Measurements from ENCODE around the gene GP1BB. TPM values are rescaled to one million over a fixed set of nuclear protein-coding genes. Genes with fewer than 3 reads are reported as not detected.

GP1BB gene
- total and polyA plus RNA-seq, 2 experiments from 2014 or later, result 4.9 to 10.2 TPM

DNA sequence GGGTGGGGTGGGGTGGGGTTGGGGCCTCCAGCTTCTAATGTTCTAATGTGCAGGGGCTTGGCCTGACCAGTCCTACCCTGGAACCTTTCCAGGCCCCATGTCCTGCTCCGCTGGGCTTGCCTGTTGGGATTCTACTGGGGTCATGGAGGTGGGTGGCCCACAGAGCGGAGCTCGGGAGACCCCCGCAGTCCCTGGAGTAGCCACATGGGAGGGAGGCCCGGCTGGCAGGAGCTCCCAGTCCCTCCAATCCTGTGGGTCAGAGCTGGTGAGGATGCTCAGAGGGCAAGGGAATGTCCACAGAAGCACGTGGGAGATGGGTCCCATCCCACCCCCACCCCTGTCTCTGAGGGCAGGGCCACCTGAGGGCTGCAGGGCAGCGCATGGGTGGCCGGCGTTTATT, 6.2 kb upstream of the GP1BB start:
- H3K9me2 ChIP-seq (ENCODE audit: insufficient read depth), result no peaks in the 10 kb centered on the region
- no peaks in the 10 kb centered on the region for H3K36me3 ChIP-seq (ENCODE audit: low read depth)
- H3K27me3 ChIP-seq (replicated peaks; ENCODE audit: insufficient read depth), result no peaks in the 10 kb centered on the region
- no peak overlapping the region for H3K9ac ChIP-seq
- no peaks in the 10 kb centered on the region for H3K9me3 ChIP-seq (ENCODE audit: low read depth)
- 92 to 95% methylated on average over 8 to 9 of the region's 9 CpGs for WGBS, 2 experiments (ENCODE audit: low coverage in 1 of 2, low lambda C conversion rate in 2 of 2, missing lambda C conversion rate in 2 of 2)
- H2AFZ ChIP-seq, result no peak overlapping the region
- H3K4me3 ChIP-seq, result no peak overlapping the region
- H3F3A ChIP-seq (ENCODE audit: insufficient read depth), result no peaks in the 10 kb centered on the region
- no peak for TF ChIP-seq EZH2phosphoT487 (IDR thresholded peaks at IDR 0.05; ENCODE audit: insufficient read depth, low read depth)
- TF ChIP-seq EZH2 (IDR thresholded peaks at IDR 0.05; ENCODE audit: insufficient read depth, poor library complexity, severe bottlenecking), result no peak
- H3K79me2 ChIP-seq (ENCODE audit: insufficient read depth), result no peaks in the 10 kb centered on the region
- DNase-seq, result no peak
- H3K27ac ChIP-seq, result no peak overlapping the region
- H3K4me2 ChIP-seq (ENCODE audit: unreplicated experiment), result no peak overlapping the region
- no peaks in the 10 kb centered on the region for H3K4me1 ChIP-seq (ENCODE audit: insufficient read depth)
- no peaks in the 10 kb centered on the region for H4K20me1 ChIP-seq (ENCODE audit: insufficient read depth)
- in situ Hi-C loops (cut with MboI), result no loop called here

DNA sequence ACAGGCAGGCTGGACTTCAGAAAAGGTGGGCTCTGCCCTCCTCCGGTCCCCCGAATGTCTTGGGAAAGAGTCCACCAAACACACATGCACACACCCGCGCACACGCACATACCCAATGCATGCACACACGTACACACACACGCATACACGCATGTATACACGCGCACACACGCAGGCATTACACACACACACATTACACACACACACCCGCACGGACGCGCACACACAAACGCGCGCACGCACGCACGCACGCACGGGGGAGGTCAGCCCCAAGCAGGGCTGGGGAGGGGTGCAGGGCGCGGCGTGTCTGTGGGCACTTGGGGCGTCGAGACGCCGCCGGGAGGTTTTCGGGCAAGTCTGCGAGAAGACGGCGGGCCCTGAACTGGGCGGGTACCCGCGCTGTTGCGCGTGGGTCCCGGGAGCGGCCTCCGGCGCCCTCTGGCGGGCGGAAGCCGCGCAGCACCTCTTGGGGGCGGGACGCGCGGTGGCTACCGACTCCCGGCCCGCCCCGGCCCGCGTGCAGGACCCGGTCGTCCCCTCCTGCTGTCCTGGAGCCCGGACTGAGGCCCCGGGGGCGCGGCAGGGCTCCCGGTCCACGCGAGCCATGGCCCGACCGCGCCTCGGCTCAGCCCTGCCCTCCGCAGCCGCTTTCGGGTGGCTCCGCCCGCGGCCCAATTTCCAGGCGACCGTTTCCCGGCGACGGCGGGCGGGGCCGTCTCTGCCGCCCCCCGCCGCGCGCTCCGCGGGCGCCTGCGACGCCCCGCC, 5.5 kb upstream of the GP1BB start:
- H3K4me2 ChIP-seq (ENCODE audit: unreplicated experiment), result peak overlapping the region; percentile 76
- peak overlapping the region; percentile 73 for H3K4me3 ChIP-seq
- no peak overlapping the region for H3K27ac ChIP-seq
- WGBS, 2 experiments (ENCODE audit: low coverage in 1 of 2, low lambda C conversion rate in 2 of 2, missing lambda C conversion rate in 2 of 2), result 11 to 12% methylated on average over 58 to 61 of the region's 96 CpGs
- no peaks in the 10 kb centered on the region for H3K27me3 ChIP-seq (replicated peaks; ENCODE audit: insufficient read depth)
- H3K9me2 ChIP-seq (ENCODE audit: insufficient read depth), result no peaks in the 10 kb centered on the region
- no peaks in the 10 kb centered on the region for H3K4me1 ChIP-seq (ENCODE audit: insufficient read depth)
- H3K36me3 ChIP-seq (ENCODE audit: low read depth), result no peaks in the 10 kb centered on the region
- no peaks in the 10 kb centered on the region for H3K9me3 ChIP-seq (ENCODE audit: low read depth)
- H4K20me1 ChIP-seq (ENCODE audit: insufficient read depth), result no peaks in the 10 kb centered on the region
- H3K9ac ChIP-seq, result peak overlapping the region; percentile 75
- H3K79me2 ChIP-seq (ENCODE audit: insufficient read depth), result no peaks in the 10 kb centered on the region
- peak overlapping the region; percentile 76 for H2AFZ ChIP-seq
- no peak for TF ChIP-seq EZH2phosphoT487 (IDR thresholded peaks at IDR 0.05; ENCODE audit: insufficient read depth, low read depth)
- peak; percentile 84 for DNase-seq
- no peaks in the 10 kb centered on the region for H3F3A ChIP-seq (ENCODE audit: insufficient read depth)
- in situ Hi-C loops (cut with MboI), result no loop called here

- peak overlapping the region; percentile 76 for H2AFZ ChIP-seq
- no peak for TF ChIP-seq EZH2phosphoT487 (IDR thresholded peaks at IDR 0.05; ENCODE audit: insufficient read depth, low read depth)
- TF ChIP-seq EZH2 (IDR thresholded peaks at IDR 0.05; ENCODE audit: insufficient read depth, poor library complexity, severe bottlenecking), result no peak
- peak; percentile 37 for DNase-seq
- WGBS, 2 experiments (ENCODE audit: low coverage in 1 of 2, low lambda C conversion rate in 2 of 2, missing lambda C conversion rate in 2 of 2), result 1 to 4% methylated on average over 25 to 49 of the region's 70 CpGs
- H3K4me2 ChIP-seq (ENCODE audit: unreplicated experiment), result peak overlapping the region; percentile 76
- no peaks in the 10 kb centered on the region for H3K4me1 ChIP-seq (ENCODE audit: insufficient read depth)
- H3K79me2 ChIP-seq (ENCODE audit: insufficient read depth), result no peaks in the 10 kb centered on the region
- no peaks in the 10 kb centered on the region for H4K20me1 ChIP-seq (ENCODE audit: insufficient read depth)
- H3K9me3 ChIP-seq (ENCODE audit: low read depth), result no peaks in the 10 kb centered on the region
- no peak overlapping the region for H3K27ac ChIP-seq
- H3K27me3 ChIP-seq (replicated peaks; ENCODE audit: insufficient read depth), result no peaks in the 10 kb centered on the region
- in situ Hi-C loops (cut with MboI), result no loop called here
- H3K4me3 ChIP-seq, result peak overlapping the region; percentile 73
- no peaks in the 10 kb centered on the region for H3K36me3 ChIP-seq (ENCODE audit: low read depth)
- H3F3A ChIP-seq (ENCODE audit: insufficient read depth), result no peaks in the 10 kb centered on the region
- no peaks in the 10 kb centered on the region for H3K9me2 ChIP-seq (ENCODE audit: insufficient read depth)
- peak overlapping the region; percentile 75 for H3K9ac ChIP-seq
These were observed 4.8 kb upstream of the GP1BB start for GRCh38 chr22:19718456-19719049.

- H3K36me3 ChIP-seq (ENCODE audit: low read depth), result no peaks in the 10 kb centered on the region
- H4K20me1 ChIP-seq (ENCODE audit: insufficient read depth), result no peaks in the 10 kb centered on the region
These were observed 4.3 kb upstream of the GP1BB start for GRCh38 chr22:19719050-19719482.

More at GRCh38 chr22:19719050-19719482, 4.3 kb upstream of the GP1BB start:
- Histone ChIP-seq H3K4me1 (ENCODE audit: insufficient read depth) (no peaks in the 10 kb centered on the region), H3K27ac (no peak overlapping the region), H3K9me2 (ENCODE audit: insufficient read depth) (no peaks in the 10 kb centered on the region), H3K27me3 (replicated peaks; ENCODE audit: insufficient read depth) (no peaks in the 10 kb centered on the region), H3K9ac (peak overlapping the region; percentile 75), H2AFZ (peak overlapping the region; percentile 76), H3F3A (ENCODE audit: insufficient read depth) (no peaks in the 10 kb centered on the region), H3K4me3 (peak overlapping the region; percentile 73), H3K79me2 (ENCODE audit: insufficient read depth) (no peaks in the 10 kb centered on the region), H3K4me2 (ENCODE audit: unreplicated experiment) (peak overlapping the region; percentile 76), H3K9me3 (ENCODE audit: low read depth) (no peaks in the 10 kb centered on the region)
- TF ChIP-seq EZH2phosphoT487 (IDR thresholded peaks at IDR 0.05; ENCODE audit: insufficient read depth, low read depth) (no peak), EZH2 (IDR thresholded peaks at IDR 0.05; ENCODE audit: insufficient read depth, poor library complexity, severe bottlenecking) (no peak)
- 27 to 38% methylated on average over 16 to 22 of the region's 31 CpGs for WGBS, 2 experiments (ENCODE audit: low coverage in 1 of 2, low lambda C conversion rate in 2 of 2, missing lambda C conversion rate in 2 of 2)
- in situ Hi-C loops (cut with MboI), result no loop called here
- no peak for DNase-seq
